Lower leg skin (tissue), 4 donors: ENCODE results near the gene ZC3H8. TPM values are rescaled to one million over a fixed set of nuclear protein-coding genes. Genes with fewer than 3 reads are reported as not detected.

Experiments
- DNase-seq, 2 donors: peaks; one replicate each; pipeline ENCODE4 v3.0.0-alpha.2; 2019; ENCODE audit warnings: low spot score in 2 of 2
- H3K4me3 ChIP-seq: fragments of 200-600 bp; sonication (generic); 2 replicates; pipeline ENCODE4 v1.5.1; 2017; ENCODE audit warnings: mild to moderate bottlenecking, low read depth; ENCODE audit not compliant: poor library complexity, severe bottlenecking
- POLR2A ChIP-seq, 2 donors: fragments of 450-650 bp; IDR thresholded peaks; one replicate each; pipeline ENCODE4 v1.6.1; 2016 to 2017; ENCODE audit warnings: antibody characterized with exemption in 2 of 2, mild to moderate bottlenecking in 1 of 2, moderate library complexity in 1 of 2
- WGBS, 2 donors: methylation state at CpG; one replicate each; pipeline ENCODE4 v1.1.5; 2018; 5-methylcytosine and 5-hydroxymethylcytosine counted together
- intact Hi-C: fragments of 100-400 bp; cut with DNase I; formaldehyde crosslinking; loops from one replicate; pipeline ENCODE4 v1.15.0; 2023; ENCODE audit warnings: low total_unique reads
- total RNA-seq, 4 donors: library from RNA; depleted of rRNA; stranded (reverse); fragments of >200 nt; gene quantifications; one replicate each; pipeline ENCODE4 v1.1.0, GENCODE V29; 2016
- TF ChIP-seq, protein P1 (sequence below), 3 donors: fragments of 450-650 bp; IDR thresholded peaks; one replicate each; pipeline ENCODE4 v1.5.1; 2016; ENCODE audit warnings: antibody characterized with exemption in 3 of 3, mild to moderate bottlenecking in 3 of 3, moderate library complexity in 2 of 3

ZC3H8 gene
- total RNA-seq, 4 donors from 2014 or later: 7.9 to 41.0 (median 12.4) TPM

DNA sequence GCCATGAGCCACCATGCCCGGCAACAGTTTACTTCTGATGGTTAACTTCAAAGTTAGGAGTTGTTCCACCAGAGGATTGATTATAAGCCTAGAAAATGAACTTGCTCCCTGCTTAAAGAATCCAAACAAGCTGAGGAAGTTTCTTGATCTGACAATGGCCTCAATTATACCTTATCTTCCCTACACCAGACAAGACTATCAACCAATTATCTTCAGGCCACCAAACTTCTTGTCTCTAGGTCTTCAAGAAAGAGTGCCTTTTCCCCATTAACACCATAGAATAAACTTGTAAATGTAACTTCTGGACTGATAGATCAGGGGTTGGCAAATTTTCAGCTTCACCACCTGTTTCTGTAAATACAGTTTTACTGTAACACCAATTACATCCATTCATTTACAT lies 15.0 kb downstream of the ZC3H8 start:
- intact Hi-C loops: no loop called here
- TF ChIP-seq, protein P1, sequence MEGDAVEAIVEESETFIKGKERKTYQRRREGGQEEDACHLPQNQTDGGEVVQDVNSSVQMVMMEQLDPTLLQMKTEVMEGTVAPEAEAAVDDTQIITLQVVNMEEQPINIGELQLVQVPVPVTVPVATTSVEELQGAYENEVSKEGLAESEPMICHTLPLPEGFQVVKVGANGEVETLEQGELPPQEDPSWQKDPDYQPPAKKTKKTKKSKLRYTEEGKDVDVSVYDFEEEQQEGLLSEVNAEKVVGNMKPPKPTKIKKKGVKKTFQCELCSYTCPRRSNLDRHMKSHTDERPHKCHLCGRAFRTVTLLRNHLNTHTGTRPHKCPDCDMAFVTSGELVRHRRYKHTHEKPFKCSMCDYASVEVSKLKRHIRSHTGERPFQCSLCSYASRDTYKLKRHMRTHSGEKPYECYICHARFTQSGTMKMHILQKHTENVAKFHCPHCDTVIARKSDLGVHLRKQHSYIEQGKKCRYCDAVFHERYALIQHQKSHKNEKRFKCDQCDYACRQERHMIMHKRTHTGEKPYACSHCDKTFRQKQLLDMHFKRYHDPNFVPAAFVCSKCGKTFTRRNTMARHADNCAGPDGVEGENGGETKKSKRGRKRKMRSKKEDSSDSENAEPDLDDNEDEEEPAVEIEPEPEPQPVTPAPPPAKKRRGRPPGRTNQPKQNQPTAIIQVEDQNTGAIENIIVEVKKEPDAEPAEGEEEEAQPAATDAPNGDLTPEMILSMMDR (IDR thresholded peaks at IDR 0.05): no peak
- no peak for TF ChIP-seq POLR2A (IDR thresholded peaks at IDR 0.05)
- no peak overlapping the region for H3K4me3 ChIP-seq
- no peak for DNase-seq
- WGBS, 2 donors: 94 to 100% methylated on average over 1 of the region's 1 CpG

GRCh38 chr2:112230371-112230770 lies 24.5 kb downstream of the ZC3H8 start:
- WGBS, 2 donors: 95 to 96% methylated on average over 3 of the region's 3 CpGs

DNA sequence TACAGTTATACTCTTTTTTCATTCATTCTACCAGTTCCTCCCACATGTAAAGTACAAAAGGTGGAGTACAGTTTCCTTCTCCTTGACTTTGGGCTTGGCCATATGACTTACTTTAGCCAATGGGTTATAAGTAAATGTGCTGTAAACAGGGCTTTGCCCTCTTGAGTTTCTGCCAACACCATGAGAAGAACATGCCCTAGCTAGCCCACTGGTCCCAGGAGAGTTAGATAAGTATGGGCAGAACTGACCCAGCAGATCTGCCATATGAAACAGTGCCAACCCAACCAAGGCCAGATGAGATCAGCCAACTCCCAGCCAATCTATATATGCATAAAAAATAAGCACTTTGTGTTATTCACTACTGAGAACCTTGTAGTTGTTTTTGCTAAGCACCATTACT lies 25.5 kb downstream of the ZC3H8 start:
- peak in 1 of 2 donors; percentile 16 for DNase-seq
- TF ChIP-seq, protein P1 (IDR thresholded peaks at IDR 0.05): no peak
- no peak for TF ChIP-seq POLR2A (IDR thresholded peaks at IDR 0.05)
- intact Hi-C loops: no loop called here
- H3K4me3 ChIP-seq: no peak overlapping the region

More at GRCh38 chr2:112230371-112230770, 24.5 kb downstream of the ZC3H8 start:
- TF ChIP-seq POLR2A (IDR thresholded peaks at IDR 0.05): no peak
- TF ChIP-seq, protein P1 (IDR thresholded peaks at IDR 0.05): no peak
- H3K4me3 ChIP-seq: no peak overlapping the region
- intact Hi-C loops: no loop called here
- no peak for DNase-seq

- intact Hi-C loops: no loop called here
- no peak for DNase-seq
- no peak overlapping the region for H3K4me3 ChIP-seq
- 94 to 100% methylated on average over 3 of the region's 3 CpGs for WGBS, 2 donors
- TF ChIP-seq, protein P1 (IDR thresholded peaks at IDR 0.05): no peak
- no peak for TF ChIP-seq POLR2A (IDR thresholded peaks at IDR 0.05)
Observed at GRCh38 chr2:112220831-112221230, 34.0 kb downstream of the ZC3H8 start.

GRCh38 chr2:112220186-112220585 lies 34.7 kb downstream of the ZC3H8 start:
- intact Hi-C loops: no loop called here
- H3K4me3 ChIP-seq: no peak overlapping the region
- TF ChIP-seq, protein P1 (IDR thresholded peaks at IDR 0.05): no peak
- no peak for TF ChIP-seq POLR2A (IDR thresholded peaks at IDR 0.05)
- 94 to 100% methylated on average over 3 of the region's 3 CpGs for WGBS, 2 donors
- no peak for DNase-seq

GRCh38 chr2:112217854-112218253 lies 37.0 kb downstream of the ZC3H8 start:
- intact Hi-C loops: no loop called here
- DNase-seq: no peak
- TF ChIP-seq, protein P1 (IDR thresholded peaks at IDR 0.05): no peak
- no peak for TF ChIP-seq POLR2A (IDR thresholded peaks at IDR 0.05)
- no peak overlapping the region for H3K4me3 ChIP-seq
